DOHH2 (cell line): ENCODE data around the gene MSH5.

ENCODE experiments used
- H3F3A ChIP-seq: fragments of 200-600 bp; sonication (generic), shearing (Covaris generic); 2 replicates; pipeline ENCODE4 v1.6.0; 2016; ENCODE audit warnings: antibody characterized with exemption, mild to moderate bottlenecking; ENCODE audit not compliant: control insufficient read depth, insufficient read depth
- H3K27ac ChIP-seq: fragments of 200-600 bp; sonication (generic); 2 replicates; pipeline ENCODE4 v1.5.1; 2014; ENCODE audit warnings: low read depth, mild to moderate bottlenecking, low read length, moderate library complexity
- H3K27me3 ChIP-seq: fragments of 200-600 bp; sonication (generic); 2 replicates; pipeline ENCODE4 v1.6.1; 2014; ENCODE audit warnings: mild to moderate bottlenecking, low read length, mixed read lengths; ENCODE audit not compliant: control insufficient read depth
- H3K36me3 ChIP-seq: fragments of 200-600 bp; sonication (generic); 2 replicates; pipeline ENCODE4 v1.6.1; 2014; ENCODE audit warnings: mild to moderate bottlenecking, low read length, moderate library complexity, mixed read lengths; ENCODE audit not compliant: control insufficient read depth
- H3K4me1 ChIP-seq: fragments of 200-600 bp; sonication (generic); 2 replicates; pipeline ENCODE4 v1.6.1; 2014; ENCODE audit warnings: mild to moderate bottlenecking, low read length, mixed read lengths; ENCODE audit not compliant: control insufficient read depth
- H3K4me2 ChIP-seq: fragments of 200-600 bp; sonication (generic); 2 replicates; pipeline ENCODE4 v1.6.0; 2014; ENCODE audit warnings: mild to moderate bottlenecking, low read length, moderate library complexity
- H3K4me3 ChIP-seq: fragments of 200-600 bp; sonication (generic); 2 replicates; pipeline ENCODE4 v1.5.1; 2014; ENCODE audit warnings: mild to moderate bottlenecking, low read length, mixed read lengths
- H3K79me2 ChIP-seq: fragments of 200-600 bp; sonication (generic); 2 replicates; pipeline ENCODE4 v1.6.1; 2014; ENCODE audit warnings: mild to moderate bottlenecking, low read length, mixed read lengths; ENCODE audit not compliant: control insufficient read depth
- H3K9me2 ChIP-seq: fragments of 200-600 bp; sonication (generic); replicated peaks from 2 replicates; pipeline ENCODE4 v1.6.1; 2014; ENCODE audit warnings: mild to moderate bottlenecking, low read length, mixed read lengths; ENCODE audit not compliant: control insufficient read depth
- H3K9me3 ChIP-seq: fragments of 200-600 bp; sonication (generic); 2 replicates; pipeline ENCODE4 v1.6.1; 2014; ENCODE audit warnings: antibody characterized with exemption, low read length, mixed read lengths; ENCODE audit not compliant: control insufficient read depth, insufficient read depth
- H4K20me1 ChIP-seq: fragments of 200-600 bp; sonication (generic); 2 replicates; pipeline ENCODE4 v1.6.0; 2014; ENCODE audit warnings: low read depth, mild to moderate bottlenecking, antibody characterized with exemption, low read length, moderate library complexity; ENCODE audit not compliant: control insufficient read depth, insufficient read depth
- EZH2phosphoT487 ChIP-seq: fragments of 200-600 bp; sonication (generic); IDR thresholded peaks from 2 replicates; pipeline ENCODE4 v1.6.1; 2017; ENCODE audit warnings: borderline replicate concordance, mild to moderate bottlenecking, antibody characterized with exemption, low read length, moderate library complexity, mixed read lengths
- TF ChIP-seq, protein P1 (sequence below): fragments of 200-600 bp; sonication (generic); IDR thresholded peaks from one replicate; pipeline ENCODE4 v1.5.1; 2014; ENCODE audit warnings: antibody characterized with exemption, mild to moderate bottlenecking, low read depth, low read length; ENCODE audit not compliant: poor library complexity, severe bottlenecking

The MSH5 gene

DNA sequence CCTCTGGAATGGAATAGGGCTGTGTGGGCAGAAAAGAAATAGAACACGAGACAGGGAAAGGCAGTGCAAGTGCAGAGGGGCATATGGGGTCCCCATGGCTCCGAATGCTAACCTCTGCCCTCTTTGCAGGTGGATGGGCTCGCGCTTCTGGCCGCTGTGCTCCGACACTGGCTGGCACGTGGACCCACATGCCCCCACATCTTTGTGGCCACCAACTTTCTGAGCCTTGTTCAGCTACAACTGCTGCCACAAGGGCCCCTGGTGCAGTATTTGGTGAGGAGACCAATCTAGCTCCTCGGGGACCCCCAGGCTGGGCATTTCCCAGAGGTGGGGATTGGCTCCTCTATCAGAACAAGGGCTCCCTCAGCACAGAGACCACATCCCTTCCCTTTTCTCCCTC is 21.5 kb downstream of the MSH5 start:
- no peaks in the 10 kb centered on the region for H3K9me3 ChIP-seq
- H3K36me3 ChIP-seq = peaks cover 49% of the 10 kb centered on the region
- no peak overlapping the region for H3K27ac ChIP-seq
- no peak for TF ChIP-seq EZH2phosphoT487
- TF ChIP-seq, protein P1, sequence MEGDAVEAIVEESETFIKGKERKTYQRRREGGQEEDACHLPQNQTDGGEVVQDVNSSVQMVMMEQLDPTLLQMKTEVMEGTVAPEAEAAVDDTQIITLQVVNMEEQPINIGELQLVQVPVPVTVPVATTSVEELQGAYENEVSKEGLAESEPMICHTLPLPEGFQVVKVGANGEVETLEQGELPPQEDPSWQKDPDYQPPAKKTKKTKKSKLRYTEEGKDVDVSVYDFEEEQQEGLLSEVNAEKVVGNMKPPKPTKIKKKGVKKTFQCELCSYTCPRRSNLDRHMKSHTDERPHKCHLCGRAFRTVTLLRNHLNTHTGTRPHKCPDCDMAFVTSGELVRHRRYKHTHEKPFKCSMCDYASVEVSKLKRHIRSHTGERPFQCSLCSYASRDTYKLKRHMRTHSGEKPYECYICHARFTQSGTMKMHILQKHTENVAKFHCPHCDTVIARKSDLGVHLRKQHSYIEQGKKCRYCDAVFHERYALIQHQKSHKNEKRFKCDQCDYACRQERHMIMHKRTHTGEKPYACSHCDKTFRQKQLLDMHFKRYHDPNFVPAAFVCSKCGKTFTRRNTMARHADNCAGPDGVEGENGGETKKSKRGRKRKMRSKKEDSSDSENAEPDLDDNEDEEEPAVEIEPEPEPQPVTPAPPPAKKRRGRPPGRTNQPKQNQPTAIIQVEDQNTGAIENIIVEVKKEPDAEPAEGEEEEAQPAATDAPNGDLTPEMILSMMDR = no peak
- no peaks in the 10 kb centered on the region for H3K4me1 ChIP-seq
- H3K27me3 ChIP-seq = no peaks in the 10 kb centered on the region
- H3K79me2 ChIP-seq = no peaks in the 10 kb centered on the region
- H3K9me2 ChIP-seq = no peaks in the 10 kb centered on the region
- no peaks in the 10 kb centered on the region for H4K20me1 ChIP-seq
- H3K4me3 ChIP-seq = no peak overlapping the region
- H3K4me2 ChIP-seq = no peak overlapping the region
- no peaks in the 10 kb centered on the region for H3F3A ChIP-seq

- H3K9me3 ChIP-seq = no peaks in the 10 kb centered on the region
- no peaks in the 10 kb centered on the region for H3K79me2 ChIP-seq
- no peaks in the 10 kb centered on the region for H3K27me3 ChIP-seq
- H3K36me3 ChIP-seq = peaks cover 49% of the 10 kb centered on the region
- no peak within 1 kb of the TSS for H3K4me2 ChIP-seq
- H3F3A ChIP-seq = no peaks in the 10 kb centered on the region
- H3K27ac ChIP-seq = no peak within 1 kb of the TSS
- H3K4me1 ChIP-seq = no peaks in the 10 kb centered on the region
- no peak within 1 kb of the TSS for H3K4me3 ChIP-seq
- H3K9me2 ChIP-seq = no peaks in the 10 kb centered on the region
- H4K20me1 ChIP-seq = no peaks in the 10 kb centered on the region
- TF ChIP-seq, protein P1 = no peak
- no peak for TF ChIP-seq EZH2phosphoT487
These were observed 22.6 kb downstream of the MSH5 start, which contains the start of gene SAPCD1 for GRCh38 chr6:31762356-31762755. Gene SAPCD1, plus strand, starts transcription at chr6:31762656. Its CDS starts 399 bp downstream, at chr6:31763055.

DNA sequence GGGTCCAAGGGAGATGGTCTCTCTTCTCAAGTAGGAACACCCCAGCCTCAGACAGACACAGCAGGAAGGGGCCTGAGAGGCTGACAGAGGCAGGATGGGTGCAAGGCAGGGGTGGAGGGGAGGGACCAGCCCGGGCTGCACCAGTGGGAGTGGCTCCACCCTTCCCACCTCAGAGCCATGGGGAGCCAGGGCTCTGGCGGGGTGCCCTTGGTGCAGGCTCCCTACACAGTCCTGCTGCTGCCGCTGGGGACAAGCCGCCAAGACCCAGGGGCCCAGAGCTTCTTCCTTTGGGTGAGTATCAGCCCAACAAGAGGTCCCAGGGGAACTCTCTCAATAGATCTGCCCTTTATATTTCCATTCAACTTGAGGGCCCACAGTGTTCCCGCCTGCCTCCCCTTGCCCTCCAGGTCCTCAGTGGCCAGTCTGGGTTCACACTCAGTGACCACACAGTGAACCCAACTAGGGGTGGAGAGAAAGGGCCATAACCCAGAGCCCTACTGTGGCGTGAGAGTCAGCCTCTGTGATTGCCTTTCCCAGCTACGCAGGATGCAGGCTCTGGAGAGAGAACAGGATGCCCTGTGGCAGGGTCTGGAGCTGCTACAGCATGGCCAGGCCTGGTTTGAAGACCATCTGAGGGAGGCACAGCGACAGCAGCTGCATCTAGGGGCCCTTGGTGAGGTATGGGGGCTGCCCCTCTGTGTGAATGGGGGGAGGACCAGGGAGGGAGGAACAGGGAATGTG is 23.2 kb downstream of the MSH5 start:
- Histone ChIP-seq H3K9me3 (no peaks in the 10 kb centered on the region), H3K27ac (no peak overlapping the region), H3K79me2 (no peaks in the 10 kb centered on the region), H3F3A (no peaks in the 10 kb centered on the region), H3K4me3 (no peak overlapping the region), H4K20me1 (no peaks in the 10 kb centered on the region), H3K36me3 (peaks cover 49% of the 10 kb centered on the region), H3K27me3 (no peaks in the 10 kb centered on the region), H3K9me2 (no peaks in the 10 kb centered on the region), H3K4me2 (no peak overlapping the region), H3K4me1 (no peaks in the 10 kb centered on the region)
- TF ChIP-seq, protein P1 = no peak
- no peak for TF ChIP-seq EZH2phosphoT487
